Activated naive CD8-positive, alpha-beta T cell treated with anti-CD3 and anti-CD28 coated beads, Interleukin-2, amount 10 ng/mL, durations not matched to agents 7 days and 5 days (primary cell): ENCODE results near the gene KRT33B. TPM values are rescaled to one million over a fixed set of nuclear protein-coding genes. Genes with fewer than 3 reads are reported as not detected.

Experiments used
- ATAC-seq: fragments of 150-1000 bp; cut with Tn5 transposase; one replicate; pipeline ENCODE4 v1.10.0; 2021; ENCODE audit warnings: low read depth, moderate library complexity
- POLR2A ChIA-PET: fragments of 350-600 bp; sonication (Branson Sonifier 250); formaldehyde crosslinking; loops from one replicate; lab custom pipeline; 2021; ENCODE audit warnings: antibody characterized with exemption; lab: Charles Lee
- DNase-seq: peaks from one replicate; pipeline ENCODE4 v3.0.0; 2021
- H3K27ac Mint-ChIP-seq: one replicate; pipeline ENCODE4 v1.8.0; 2022; ENCODE audit warnings: mild to moderate bottlenecking, mixed read lengths
- H3K27me3 Mint-ChIP-seq: one replicate; pipeline ENCODE4 v1.8.0; 2022; ENCODE audit warnings: mild to moderate bottlenecking, moderate library complexity, mixed read lengths
- H3K36me3 Mint-ChIP-seq: one replicate; pipeline ENCODE4 v1.8.0; 2021; ENCODE audit warnings: mild to moderate bottlenecking, mixed read lengths
- H3K4me1 Mint-ChIP-seq: one replicate; pipeline ENCODE4 v1.8.0; 2021; ENCODE audit warnings: mixed read lengths
- H3K4me3 Mint-ChIP-seq: one replicate; pipeline ENCODE4 v1.8.0; 2022; ENCODE audit warnings: mild to moderate bottlenecking, moderate library complexity, mixed read lengths
- H3K9me3 Mint-ChIP-seq: one replicate; pipeline ENCODE4 v1.8.0; 2021; ENCODE audit warnings: mixed read lengths
- total RNA-seq, 2 experiments: library from RNA; stranded (reverse); gene quantifications; one replicate each; pipeline ENCODE4 v1.2.3, GENCODE V29; 2021

KRT33B gene
- total RNA-seq, 2 experiments from 2014 or later = not detected

- Mint-ChIP-seq H3K27me3 (peaks cover 2% of the 10 kb centered on the region), H3K4me1 (peaks cover 1% of the 10 kb centered on the region), H3K27ac (no peak overlapping the region), H3K9me3 (peaks cover 4% of the 10 kb centered on the region), H3K4me3 (no peak overlapping the region), H3K36me3 (peaks cover 3% of the 10 kb centered on the region)
- ATAC-seq (peak; percentile 65), DNase-seq (no peak)
- POLR2A ChIA-PET = no interaction called here
Observed at GRCh38 chr17:41322094-41322902, 47.3 kb downstream of the KRT33B start.

- peaks cover 4% of the 10 kb centered on the region for H3K9me3 Mint-ChIP-seq
- H3K36me3 Mint-ChIP-seq = peaks cover 3% of the 10 kb centered on the region
- H3K4me3 Mint-ChIP-seq = no peak overlapping the region
- no peak for DNase-seq
- H3K27ac Mint-ChIP-seq = no peak overlapping the region
- POLR2A ChIA-PET = no interaction called here
- H3K4me1 Mint-ChIP-seq = no peaks in the 10 kb centered on the region
- peaks cover 2% of the 10 kb centered on the region for H3K27me3 Mint-ChIP-seq
- ATAC-seq = no peak
Observed at GRCh38 chr17:41318231-41318630, 51.4 kb downstream of the KRT33B start.

GRCh38 chr17:41315814-41316445 lies 53.7 kb downstream of the KRT33B start:
- H3K4me1 Mint-ChIP-seq = peaks cover 3% of the 10 kb centered on the region
- peaks cover 4% of the 10 kb centered on the region for H3K9me3 Mint-ChIP-seq
- DNase-seq = no peak
- no peak overlapping the region for H3K27ac Mint-ChIP-seq
- peaks cover 2% of the 10 kb centered on the region for H3K27me3 Mint-ChIP-seq
- no peak for ATAC-seq
- H3K4me3 Mint-ChIP-seq = no peak overlapping the region
- POLR2A ChIA-PET = no interaction called here
- H3K36me3 Mint-ChIP-seq = peaks cover 3% of the 10 kb centered on the region

- DNase-seq (no peak), ATAC-seq (no peak)
- peaks cover 5% of the 10 kb centered on the region for H3K4me1 Mint-ChIP-seq
- POLR2A ChIA-PET = no interaction called here
- H3K27me3 Mint-ChIP-seq = peaks cover 2% of the 10 kb centered on the region
- peaks cover 3% of the 10 kb centered on the region for H3K36me3 Mint-ChIP-seq
- no peak within 1 kb of the TSS for H3K27ac Mint-ChIP-seq
- peaks cover 2% of the 10 kb centered on the region for H3K9me3 Mint-ChIP-seq
- no peak within 1 kb of the TSS for H3K4me3 Mint-ChIP-seq
Observed at GRCh38 chr17:41315204-41315794, 54.3 kb downstream of the KRT33B start, which contains the start of gene KRTAP17-1. KRTAP17-1 (minus strand) TSS chr17:41315710; CDS start chr17:41315650, 60 bp downstream.

Other genes starting within 250 kb of the KRT33B start
- not detected for gene KRTAP4-12, start 245.6 kb downstream of the KRT33B start, total RNA-seq
- not detected for gene KRTAP4-6, start 229.3 kb downstream of the KRT33B start, total RNA-seq
- gene KRTAP4-5, start 220.0 kb downstream of the KRT33B start, total RNA-seq = not detected
- not detected for gene KRTAP4-4, start 209.1 kb downstream of the KRT33B start, total RNA-seq
- not detected for gene KRTAP4-3, start 201.6 kb downstream of the KRT33B start, total RNA-seq
- gene KRTAP4-2, start 191.6 kb downstream of the KRT33B start, total RNA-seq = not detected
- gene KRTAP4-1, start 184.9 kb downstream of the KRT33B start, total RNA-seq = not detected
- gene KRTAP9-1, start 179.9 kb downstream of the KRT33B start, total RNA-seq = not detected
- not detected for gene KRTAP9-2, start 143.2 kb downstream of the KRT33B start, total RNA-seq
- not detected for gene KRTAP9-3, start 137.4 kb downstream of the KRT33B start, total RNA-seq
- gene KRTAP9-8, start 131.8 kb downstream of the KRT33B start, total RNA-seq = not detected
- not detected for gene KRTAP9-4, start 120.1 kb downstream of the KRT33B start, total RNA-seq
- not detected for gene KRTAP9-9, start 114.4 kb downstream of the KRT33B start, total RNA-seq
- gene KRTAP9-6, start 104.4 kb downstream of the KRT33B start, total RNA-seq = not detected
- gene KRTAP9-7, start 94.1 kb downstream of the KRT33B start, total RNA-seq = not detected
- gene KRTAP29-1, start 67.0 kb downstream of the KRT33B start, total RNA-seq = not detected
- gene KRTAP16-1, start 60.5 kb downstream of the KRT33B start, total RNA-seq = not detected
- not detected for gene KRTAP17-1, start 54.1 kb downstream of the KRT33B start, total RNA-seq
- gene KRT33A, start 19.0 kb downstream of the KRT33B start, total RNA-seq = not detected
- gene KRT34, start 12.5 kb upstream of the KRT33B start, total RNA-seq = not detected
- not detected for gene KRT31, start 27.8 kb upstream of the KRT33B start, total RNA-seq
- gene KRT37, start 54.8 kb upstream of the KRT33B start, total RNA-seq = not detected
- gene KRT38, start 71.2 kb upstream of the KRT33B start, total RNA-seq = not detected
- gene KRT32, start 97.6 kb upstream of the KRT33B start, total RNA-seq = not detected
- not detected for gene KRT35, start 111.3 kb upstream of the KRT33B start, total RNA-seq
- gene KRT36, start 120.1 kb upstream of the KRT33B start, total RNA-seq = not detected
- not detected for gene KRT13, start 135.8 kb upstream of the KRT33B start, total RNA-seq
- not detected for gene KRT15, start 149.1 kb upstream of the KRT33B start, total RNA-seq
- gene KRT19, start 158.5 kb upstream of the KRT33B start, total RNA-seq = not detected
- not detected for gene KRT9, start 202.2 kb upstream of the KRT33B start, total RNA-seq
- gene KRT14, start 217.1 kb upstream of the KRT33B start, total RNA-seq = not detected
- not detected for gene KRT16, start 243.0 kb upstream of the KRT33B start, total RNA-seq